Gastrocnemius medialis (tissue), 4 donors: Measurements from ENCODE around the gene INPP5D. TPM values are rescaled to one million over a fixed set of nuclear protein-coding genes. Genes with fewer than 3 reads are reported as not detected.

Experiments
- ATAC-seq, 2 donors: fragments of 150-250 bp; one replicate each; pipeline ENCODE4 v1.9.1; 2016
- DNase-seq, 2 donors: peaks; one replicate each; pipeline ENCODE4 v3.0.0-alpha.2; 2019
- H3K27ac ChIP-seq, 4 donors: fragments of 200-600 bp; sonication (generic); 1 replicate in 1 of 4; 2 replicates in 3 of 4; pipeline ENCODE4 v1.5.1; 2016 to 2018; ENCODE audit warnings: mild to moderate bottlenecking in 2 of 4, moderate library complexity in 1 of 4
- H3K27me3 ChIP-seq, 3 donors: fragments of 200-600 bp; sonication (generic) in 2 of 3; 1 replicate in 1 of 3; 2 replicates in 2 of 3; pipeline versions ENCODE4 v1.5.1 to v1.6.0; 2016 to 2019; ENCODE audit warnings: mild to moderate bottlenecking in 1 of 3, moderate library complexity in 1 of 3
- H3K36me3 ChIP-seq, 2 donors: fragments of 200-600 bp; sonication (generic) in 1 of 2; one replicate each; pipeline ENCODE4 v1.5.1; 2017 to 2018
- H3K4me1 ChIP-seq, 2 donors: fragments of 200-600 bp; sonication (generic) in 1 of 2; one replicate each; pipeline ENCODE4 v1.5.1; 2016 to 2017; ENCODE audit warnings: mild to moderate bottlenecking in 2 of 2
- H3K4me3 ChIP-seq, 4 donors: fragments of 200-600 bp; sonication (generic) in 3 of 4; 1 replicate in 1 of 4; 2 replicates in 3 of 4; pipeline ENCODE4 v1.5.1; 2016 to 2019; ENCODE audit warnings: mild to moderate bottlenecking in 2 of 4
- H3K9me3 ChIP-seq, 3 donors: fragments of 200-600 bp; sonication (generic) in 2 of 3; 1 replicate in 1 of 3; 2 replicates in 2 of 3; pipeline ENCODE4 v1.5.1; 2016 to 2019
- POLR2A ChIP-seq, 2 donors: fragments of 450-650 bp; IDR thresholded peaks; one replicate each; pipeline ENCODE4 v1.6.1; 2017; ENCODE audit warnings: antibody characterized with exemption in 2 of 2, mild to moderate bottlenecking in 2 of 2, moderate library complexity in 2 of 2
- in situ Hi-C, 4 donors: fragments of 200-750 bp; cut with MboI; loops; one replicate each; pipeline versions ENCODE4 v1.15.0 to v1.8.0; 2017; ENCODE audit warnings: low sequenced_read_pairs in 4 of 4
- intact Hi-C: fragments of 100-400 bp; cut with DNase I; formaldehyde crosslinking; loops from one replicate; pipeline ENCODE4 v1.15.1; 2023; ENCODE audit warnings: low total_unique reads
- total RNA-seq, 4 donors: library from RNA; depleted of rRNA; stranded (reverse); fragments of >200 nt; gene quantifications; one replicate each; pipeline versions ENCODE4 v1.1.0 to v1.2.3, GENCODE V29; 2016
- TF ChIP-seq, protein P1 (sequence below), 5 experiments: fragments of 450-650 bp in 3 of 5; fragments of 200-600 bp in 2 of 5; sonication (generic) in 2 of 5; IDR thresholded peaks in 4 of 5; conservative IDR thresholded peaks in 1 of 5; 1 replicate in 4 of 5; 2 replicates in 1 of 5; pipeline ENCODE4 v1.5.1; 2016 to 2019; ENCODE audit warnings: antibody characterized with exemption in 5 of 5, mild to moderate bottlenecking in 3 of 5, moderate library complexity in 3 of 5

INPP5D gene
- total RNA-seq, 4 donors from 2014 or later = 1.7 to 18.7 (median 4.9) TPM

DNA sequence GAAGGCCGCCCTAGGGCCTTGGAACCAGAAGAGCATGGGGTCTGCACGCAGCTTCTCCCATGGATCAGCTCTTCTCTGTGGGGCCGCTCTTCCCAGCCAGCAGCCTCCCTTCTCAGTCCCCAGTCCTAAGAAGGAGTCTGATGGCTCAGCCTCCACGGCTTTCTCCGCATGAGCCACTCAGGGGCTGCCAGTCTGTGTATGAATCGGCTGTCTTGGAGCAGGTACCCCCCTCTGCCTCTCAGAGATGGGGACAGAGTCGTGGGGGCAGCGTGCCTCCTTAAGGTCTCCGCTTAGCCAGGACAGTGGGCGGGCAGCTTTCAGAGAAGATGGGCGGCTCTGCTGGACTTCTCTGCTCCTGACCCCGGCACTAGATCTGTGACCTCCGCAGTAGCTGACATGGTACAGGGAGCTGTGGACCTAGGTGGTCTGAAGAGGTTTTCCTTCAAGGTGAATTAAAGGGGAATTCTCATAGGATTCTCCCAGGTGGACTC, 21.6 kb downstream of the INPP5D start:
- H3K27ac ChIP-seq = peak overlapping the region in 3 of 4 donors; percentile 74 to 82 (median 80)
- TF ChIP-seq, protein P1, sequence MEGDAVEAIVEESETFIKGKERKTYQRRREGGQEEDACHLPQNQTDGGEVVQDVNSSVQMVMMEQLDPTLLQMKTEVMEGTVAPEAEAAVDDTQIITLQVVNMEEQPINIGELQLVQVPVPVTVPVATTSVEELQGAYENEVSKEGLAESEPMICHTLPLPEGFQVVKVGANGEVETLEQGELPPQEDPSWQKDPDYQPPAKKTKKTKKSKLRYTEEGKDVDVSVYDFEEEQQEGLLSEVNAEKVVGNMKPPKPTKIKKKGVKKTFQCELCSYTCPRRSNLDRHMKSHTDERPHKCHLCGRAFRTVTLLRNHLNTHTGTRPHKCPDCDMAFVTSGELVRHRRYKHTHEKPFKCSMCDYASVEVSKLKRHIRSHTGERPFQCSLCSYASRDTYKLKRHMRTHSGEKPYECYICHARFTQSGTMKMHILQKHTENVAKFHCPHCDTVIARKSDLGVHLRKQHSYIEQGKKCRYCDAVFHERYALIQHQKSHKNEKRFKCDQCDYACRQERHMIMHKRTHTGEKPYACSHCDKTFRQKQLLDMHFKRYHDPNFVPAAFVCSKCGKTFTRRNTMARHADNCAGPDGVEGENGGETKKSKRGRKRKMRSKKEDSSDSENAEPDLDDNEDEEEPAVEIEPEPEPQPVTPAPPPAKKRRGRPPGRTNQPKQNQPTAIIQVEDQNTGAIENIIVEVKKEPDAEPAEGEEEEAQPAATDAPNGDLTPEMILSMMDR (IDR thresholded peaks at IDR 0.05 in 4 of 5, conservative IDR thresholded peaks at IDR 0.05 in 1 of 5) = no peak
- no peak for TF ChIP-seq POLR2A (IDR thresholded peaks at IDR 0.05)
- ATAC-seq (no peak), DNase-seq (no peak)
- intact Hi-C loops = no loop called here
- H3K27me3 ChIP-seq = no peaks in the 10 kb centered on the region
- H3K4me1 ChIP-seq = peaks cover 9 to 38% of the 10 kb centered on the region in 2 donors
- in situ Hi-C loops = no loop called here
- H3K36me3 ChIP-seq = no peaks in the 10 kb centered on the region
- H3K9me3 ChIP-seq = no peaks in the 10 kb centered on the region
- no peak overlapping the region for H3K4me3 ChIP-seq

DNA sequence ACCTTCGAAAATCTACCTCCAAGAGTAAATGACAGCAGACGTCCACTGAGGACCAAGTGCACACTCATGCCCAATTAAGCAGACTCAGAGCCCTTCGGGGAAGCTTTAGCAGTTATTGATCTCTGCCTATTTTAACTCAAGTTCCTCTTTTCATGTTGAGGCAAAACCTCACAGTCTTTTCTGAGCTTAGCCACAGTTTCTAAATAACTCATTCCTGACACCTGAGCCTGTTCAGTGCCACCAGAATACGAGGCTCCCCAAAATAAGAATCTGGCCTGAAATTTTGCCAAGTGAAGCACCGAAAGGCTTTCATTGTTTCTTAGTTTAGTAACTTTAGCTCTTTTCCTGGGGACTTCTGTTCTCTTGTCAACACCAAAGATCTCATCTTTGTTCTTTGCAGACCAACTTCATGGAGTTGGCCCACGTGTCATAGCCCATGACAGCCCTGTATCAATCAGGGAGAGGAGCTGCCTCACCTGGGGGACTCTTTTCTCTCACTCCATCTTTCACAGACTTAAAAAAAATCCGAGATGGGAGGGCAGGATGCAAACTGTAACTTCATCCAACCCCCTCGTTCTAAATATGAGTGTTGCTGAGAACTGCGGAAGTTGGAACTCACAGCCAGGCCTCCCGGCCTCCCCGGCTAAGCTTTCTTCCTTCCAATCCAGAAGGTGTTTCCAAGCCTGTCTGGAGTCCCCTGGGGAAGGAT, 22.2 kb downstream of the INPP5D start:
- H3K9me3 ChIP-seq = no peaks in the 10 kb centered on the region
- H3K27ac ChIP-seq = peak overlapping the region; percentile 69 to 82 (median 77)
- intact Hi-C loops (no loop called here), in situ Hi-C loops (no loop called here)
- no peak for DNase-seq
- no peak overlapping the region for H3K4me3 ChIP-seq
- no peaks in the 10 kb centered on the region for H3K36me3 ChIP-seq
- peaks cover 9 to 38% of the 10 kb centered on the region in 2 donors for H3K4me1 ChIP-seq
- TF ChIP-seq, protein P1 (IDR thresholded peaks at IDR 0.05 in 4 of 5, conservative IDR thresholded peaks at IDR 0.05 in 1 of 5) = no peak
- TF ChIP-seq POLR2A (IDR thresholded peaks at IDR 0.05) = no peak
- H3K27me3 ChIP-seq = no peaks in the 10 kb centered on the region
- no peak for ATAC-seq

- TF ChIP-seq POLR2A (IDR thresholded peaks at IDR 0.05) = no peak
- TF ChIP-seq, protein P1 (IDR thresholded peaks at IDR 0.05 in 4 of 5, conservative IDR thresholded peaks at IDR 0.05 in 1 of 5) = no peak
- in situ Hi-C loops = no loop called here
- peaks cover 9 to 38% of the 10 kb centered on the region in 2 donors for H3K4me1 ChIP-seq
- peak overlapping the region; percentile 69 to 82 (median 77) for H3K27ac ChIP-seq
- H3K36me3 ChIP-seq = no peaks in the 10 kb centered on the region
- no peaks in the 10 kb centered on the region for H3K9me3 ChIP-seq
- H3K4me3 ChIP-seq = no peak overlapping the region
- intact Hi-C loops = no loop called here
- no peaks in the 10 kb centered on the region for H3K27me3 ChIP-seq
- ATAC-seq (no peak), DNase-seq (no peak)
Observed at GRCh38 chr2:233082931-233083755, 23.0 kb downstream of the INPP5D start.

DNA sequence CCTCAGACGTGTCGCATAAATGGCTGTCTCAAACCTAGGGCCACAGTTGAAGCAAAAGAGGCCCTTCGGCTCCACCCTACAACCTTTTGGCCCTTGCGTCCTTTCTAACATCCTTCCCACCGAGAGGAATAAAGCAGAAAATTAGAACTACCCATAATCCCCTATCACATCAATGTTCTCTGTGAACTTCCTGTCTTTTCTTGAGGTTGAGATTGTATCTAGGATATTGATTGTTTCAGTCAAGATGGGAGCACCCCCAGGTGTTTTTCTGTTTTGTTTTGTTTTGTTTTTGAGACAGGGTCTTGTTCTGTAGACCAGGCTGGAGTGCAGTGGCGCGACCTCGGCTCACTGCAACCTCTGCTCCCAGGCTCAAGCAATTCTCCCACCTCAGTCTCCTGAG, 23.6 kb downstream of the INPP5D start:
- intact Hi-C loops = no loop called here
- Histone ChIP-seq H3K27ac (peak overlapping the region; percentile 69 to 82 (median 77)), H3K27me3 (peaks cover 0 to under 1% (median 0%) of the 10 kb centered on the region in 3 donors), H3K9me3 (no peaks in the 10 kb centered on the region), H3K4me3 (no peak overlapping the region), H3K36me3 (no peaks in the 10 kb centered on the region), H3K4me1 (peaks cover 9 to 38% of the 10 kb centered on the region in 2 donors)
- in situ Hi-C loops = no loop called here
- TF ChIP-seq, protein P1 (IDR thresholded peaks at IDR 0.05 in 4 of 5, conservative IDR thresholded peaks at IDR 0.05 in 1 of 5) = no peak
- TF ChIP-seq POLR2A (IDR thresholded peaks at IDR 0.05) = no peak
- no peak for DNase-seq
- ATAC-seq = no peak
